Uterus (tissue), 4 donors: ENCODE results near the gene PPRC1. TPM values are rescaled to one million over a fixed set of nuclear protein-coding genes. Genes with fewer than 3 reads are reported as not detected.

Experiments used
- DNase-seq, 2 donors: peaks; one replicate each; pipeline ENCODE4 v3.0.0-alpha.2; 2019 to 2020
- H3K27ac ChIP-seq, 2 donors: fragments of 200-600 bp; sonication (generic); 1 replicate in 1 of 2; 2 replicates in 1 of 2; pipeline ENCODE4 v1.5.1; 2016 to 2018
- H3K27me3 ChIP-seq, 2 donors: fragments of 200-600 bp; sonication (generic); one replicate each; pipeline ENCODE4 v1.5.1; 2018 to 2019; ENCODE audit warnings: control low read depth in 1 of 2
- H3K36me3 ChIP-seq, 2 donors: fragments of 200-600 bp; sonication (generic); one replicate each; pipeline ENCODE4 v1.5.1; 2019; ENCODE audit warnings: control low read depth in 1 of 2
- H3K4me1 ChIP-seq, 2 donors: fragments of 200-600 bp; sonication (generic); one replicate each; pipeline ENCODE4 v1.5.1; 2018 to 2019; ENCODE audit warnings: control low read depth in 1 of 2
- H3K4me3 ChIP-seq, 2 donors: fragments of 200-600 bp; sonication (generic); 1 replicate in 1 of 2; 2 replicates in 1 of 2; pipeline ENCODE4 v1.5.1; 2018 to 2019; ENCODE audit warnings: mild to moderate bottlenecking in 1 of 2
- H3K9me3 ChIP-seq, 2 donors: fragments of 200-600 bp; sonication (generic); one replicate each; pipeline ENCODE4 v1.5.1; 2019; ENCODE audit warnings: control low read depth in 1 of 2
- CTCF ChIP-seq, 4 experiments: fragments of 200-600 bp in 2 of 4; fragments of 450-650 bp in 2 of 4; sonication (generic) in 2 of 4; IDR thresholded peaks; one replicate each; pipeline ENCODE4 v1.5.1; 2016 to 2019; ENCODE audit warnings: antibody characterized with exemption in 4 of 4, mild to moderate bottlenecking in 2 of 4, moderate library complexity in 1 of 4
- POLR2A ChIP-seq, 2 donors: fragments of 450-650 bp; IDR thresholded peaks; one replicate each; pipeline ENCODE4 v1.6.1; 2016; ENCODE audit warnings: antibody characterized with exemption in 2 of 2, mild to moderate bottlenecking in 1 of 2, moderate library complexity in 1 of 2
- intact Hi-C: fragments of 100-400 bp; cut with DNase I; formaldehyde crosslinking; loops from one replicate; pipeline ENCODE4 v1.15.1; 2023; ENCODE audit warnings: low total_unique reads
- total RNA-seq, 4 donors: library from RNA; depleted of rRNA in 3 of 4; stranded (reverse); fragments of >200 nt in 3 of 4; gene quantifications; one replicate each; pipeline versions ENCODE4 v1.1.0 to v1.2.4, GENCODE V29; 2014 to 2023
- donor health status: DM: yes; HTN: yes; CAD: no.

PPRC1 gene
- total RNA-seq, 4 donors from 2014 or later = 1.8 to 58.2 (median 15.5) TPM

DNA sequence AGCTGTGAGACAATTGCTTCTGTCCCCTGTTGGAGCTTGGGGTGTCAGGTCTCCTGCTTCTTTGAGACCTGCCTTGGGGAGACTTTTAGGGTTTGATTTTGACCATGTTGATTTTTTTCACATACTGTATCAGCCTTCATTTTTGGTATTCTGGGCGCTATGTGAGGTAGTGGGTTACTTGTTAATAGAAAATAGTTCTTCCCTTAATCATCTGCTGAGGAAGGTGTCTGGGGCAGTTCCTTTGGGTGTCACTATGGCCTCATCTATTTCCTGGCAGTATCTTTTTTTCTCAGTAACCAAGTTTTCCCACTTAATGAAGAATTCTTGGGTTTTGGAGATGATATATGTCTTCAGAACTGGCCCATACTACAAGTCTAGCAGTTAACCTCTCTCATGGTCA, 14.7 kb downstream of the PPRC1 start:
- intact Hi-C loops = no loop called here
- Histone ChIP-seq H3K4me3 (no peak overlapping the region), H3K36me3 (no peaks in the 10 kb centered on the region), H3K9me3 (no peaks in the 10 kb centered on the region), H3K27me3 (no peaks in the 10 kb centered on the region), H3K4me1 (no peaks in the 10 kb centered on the region), H3K27ac (no peak overlapping the region)
- DNase-seq = no peak
- no peak for TF ChIP-seq POLR2A (IDR thresholded peaks at IDR 0.05)
- no peak for TF ChIP-seq CTCF (IDR thresholded peaks at IDR 0.05)

DNA sequence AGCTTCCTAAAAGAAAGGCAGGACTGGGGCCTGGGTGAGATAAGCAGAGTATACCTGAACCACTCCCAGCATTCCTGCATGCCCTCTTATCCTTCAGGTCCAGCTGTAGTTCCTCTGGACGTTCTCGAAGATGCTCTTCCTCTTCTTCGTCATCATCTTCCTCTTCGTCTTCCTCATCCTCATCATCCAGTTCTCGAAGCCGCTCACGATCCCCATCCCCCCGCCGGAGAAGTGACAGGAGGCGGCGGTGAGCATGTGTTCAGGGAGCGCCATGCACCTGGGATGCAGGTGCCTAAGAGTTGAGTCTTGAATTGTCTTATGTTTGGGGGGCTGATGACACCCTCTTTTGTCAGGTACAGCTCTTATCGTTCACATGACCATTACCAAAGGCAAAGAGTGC, 15.4 kb downstream of the PPRC1 start:
- Histone ChIP-seq H3K36me3 (no peaks in the 10 kb centered on the region), H3K9me3 (no peaks in the 10 kb centered on the region), H3K27ac (no peak overlapping the region), H3K27me3 (no peaks in the 10 kb centered on the region), H3K4me3 (no peak overlapping the region), H3K4me1 (peaks cover 0 to 4% of the 10 kb centered on the region in 2 donors)
- TF ChIP-seq POLR2A (IDR thresholded peaks at IDR 0.05) (no peak), CTCF (IDR thresholded peaks at IDR 0.05) (no peak)
- intact Hi-C loops = no loop called here
- DNase-seq = no peak

DNA sequence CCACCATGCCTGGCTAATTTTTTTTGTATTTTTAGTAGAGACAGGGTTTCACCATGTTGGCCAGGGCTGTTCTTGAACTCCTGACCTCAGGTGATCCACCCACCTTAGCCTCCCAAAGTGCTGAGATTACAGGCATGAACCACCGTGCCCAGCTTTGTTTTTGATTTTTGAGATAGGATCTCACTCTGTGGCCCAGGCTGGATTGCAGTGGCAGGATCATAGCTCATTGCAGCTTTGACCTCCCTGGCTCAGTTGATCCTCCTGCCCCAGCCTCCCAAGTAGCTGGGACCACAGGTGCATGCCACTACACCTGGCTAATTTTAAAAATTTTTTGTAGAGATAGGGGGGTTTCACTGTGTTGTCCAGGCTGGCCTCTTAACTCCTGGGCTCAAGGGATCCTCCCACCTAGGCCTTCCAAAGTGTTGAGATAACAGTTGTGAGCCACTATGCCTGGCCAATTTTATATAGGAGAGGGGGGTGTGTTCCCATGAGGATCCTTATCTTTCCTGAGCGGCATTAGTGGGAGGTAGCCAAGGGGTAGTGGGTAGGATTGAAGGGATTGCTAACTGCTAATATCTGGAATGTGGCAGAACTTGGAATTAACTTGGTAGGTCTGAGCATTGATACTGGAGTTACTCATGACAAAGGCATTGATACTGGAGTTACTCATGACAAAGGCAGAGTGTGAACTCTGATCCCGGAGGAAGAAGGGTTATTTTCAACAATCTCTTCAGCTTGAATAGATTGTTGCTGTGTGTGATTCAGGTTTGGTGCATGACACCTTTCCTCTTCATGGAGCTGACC, 18.3 kb downstream of the PPRC1 start:
- Histone ChIP-seq H3K4me3 (peak overlapping the region; percentile 82 to 97), H3K27ac (peak overlapping the region; percentile 89)

DNA sequence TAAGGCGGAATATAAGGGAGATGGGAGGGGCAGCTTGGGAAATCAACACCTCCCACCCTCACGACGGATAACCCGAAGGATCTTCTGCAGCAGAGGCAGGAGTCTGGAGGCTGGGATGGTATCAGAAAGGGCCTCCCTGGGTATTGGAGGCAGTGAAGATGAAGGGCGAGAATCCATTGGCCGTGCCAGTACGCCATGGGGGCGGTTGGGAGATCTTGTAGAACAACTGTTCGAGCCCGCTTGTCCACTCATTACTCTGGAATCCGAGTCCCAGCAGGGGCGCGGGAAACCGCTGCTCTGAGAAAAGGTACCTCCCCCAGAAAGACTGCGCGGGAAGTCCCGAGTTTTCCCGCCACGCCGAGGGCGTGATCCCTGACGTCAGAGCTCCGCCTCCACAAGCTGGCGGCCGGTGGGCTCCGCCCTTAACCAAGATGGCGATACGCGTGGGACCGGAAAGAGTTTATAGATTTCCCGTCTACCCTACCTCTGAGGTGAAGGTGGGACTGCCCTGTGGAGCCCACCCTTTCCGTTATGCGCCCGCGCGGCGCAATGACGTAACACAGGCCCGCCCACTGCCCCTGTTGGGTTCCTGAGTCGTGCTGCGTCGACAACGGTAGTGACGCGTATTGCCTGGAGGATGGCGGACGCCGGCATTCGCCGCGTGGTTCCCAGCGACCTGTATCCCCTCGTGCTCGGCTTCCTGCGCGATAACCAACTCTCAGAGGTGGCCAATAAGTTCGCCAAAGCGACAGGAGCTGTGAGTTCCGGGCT, 19.1 kb downstream of the PPRC1 start, which contains the start of gene NOLC1:
TSS of gene NOLC1 (plus strand) at position 616 of the 771 bp plus-strand sequence. CDS start at position 638, 22 bp downstream.
- no peaks in the 10 kb centered on the region for H3K36me3 ChIP-seq
- no peaks in the 10 kb centered on the region for H3K27me3 ChIP-seq
- H3K9me3 ChIP-seq = no peaks in the 10 kb centered on the region
- peak; percentile 99 to 100 for DNase-seq
- H3K27ac ChIP-seq = peak within 1 kb of the TSS; percentile 89
- peak within 1 kb of the TSS; percentile 82 to 97 for H3K4me3 ChIP-seq
- TF ChIP-seq POLR2A (IDR thresholded peaks at IDR 0.05) (peak; percentile 14 to 72), CTCF (IDR thresholded peaks at IDR 0.05) (peak in 1 of 4 experiments; percentile 41)
- H3K4me1 ChIP-seq = peaks cover 0 to 5% of the 10 kb centered on the region in 2 donors
- intact Hi-C loops = no loop called here

More for the DNA sequence above, 18.3 kb downstream of the PPRC1 start:
- no peak for TF ChIP-seq POLR2A (IDR thresholded peaks at IDR 0.05)
- TF ChIP-seq CTCF (IDR thresholded peaks at IDR 0.05) = no peak
- DNase-seq = no peak
- H3K27me3 ChIP-seq = no peaks in the 10 kb centered on the region
- no peaks in the 10 kb centered on the region for H3K36me3 ChIP-seq
- no peaks in the 10 kb centered on the region for H3K9me3 ChIP-seq
- intact Hi-C loops = no loop called here
- peaks cover 0 to 5% of the 10 kb centered on the region in 2 donors for H3K4me1 ChIP-seq

GRCh38 chr10:102152545-102152890, 19.7 kb downstream of the PPRC1 start:
- DNase-seq = no peak
- Histone ChIP-seq H3K27ac (peak overlapping the region; percentile 89), H3K9me3 (no peaks in the 10 kb centered on the region), H3K27me3 (no peaks in the 10 kb centered on the region), H3K4me1 (peaks cover 0 to 5% of the 10 kb centered on the region in 2 donors), H3K36me3 (peaks cover 0 to 2% of the 10 kb centered on the region in 2 donors), H3K4me3 (peak overlapping the region; percentile 82 to 97)
- intact Hi-C loops = no loop called here
- no peak for TF ChIP-seq POLR2A (IDR thresholded peaks at IDR 0.05)
